K562 (cell line): ENCODE data around the gene CETN1. TPM values are rescaled to one million over a fixed set of nuclear protein-coding genes. Genes with fewer than 3 reads are reported as not detected.

Source experiments
- ASH1L ChIP-seq: fragments of 450-650 bp; IDR thresholded peaks from 2 replicates; pipeline ENCODE4 v1.6.1; 2018; ENCODE audit warnings: borderline replicate concordance, mild to moderate bottlenecking, low read depth; ENCODE audit not compliant: partially characterized antibody
- ATF4 ChIP-seq: fragments of 450-650 bp; formaldehyde crosslinking; IDR thresholded peaks from 2 replicates; pipeline ENCODE4 v1.4.0; 2022; ENCODE audit warnings: mild to moderate bottlenecking, moderate library complexity
- CTCF ChIP-seq, 3 experiments: IDR thresholded peaks in 2 of 3; conservative IDR thresholded peaks in 1 of 3; 2 replicates each; pipeline ENCODE4 v1.5.1; 2011 to 2012; ENCODE audit warnings: low read length in 3 of 3, mild to moderate bottlenecking in 3 of 3, control low read depth in 2 of 3, improper control_type of control experiment in 1 of 3, inconsistent platforms in 1 of 3, low read depth in 1 of 3, mixed read lengths in 1 of 3, moderate library complexity in 1 of 3; ENCODE audit not compliant: insufficient read depth in 2 of 3
- CTCFL ChIP-seq: IDR thresholded peaks from 2 replicates; pipeline ENCODE4 v1.6.1; 2011; ENCODE audit warnings: borderline replicate concordance, low read depth, mild to moderate bottlenecking, moderate library complexity, low read length; ENCODE audit not compliant: insufficient read depth, poor library complexity, severe bottlenecking
- DACH1 ChIP-seq: fragments of 450-650 bp; IDR thresholded peaks from 2 replicates; pipeline ENCODE4 v1.6.1; 2018; ENCODE audit not compliant: partially characterized antibody
- GABPA ChIP-seq: fragments of 200-800 bp; sonication (Bioruptor generic); conservative IDR thresholded peaks from 2 replicates; pipeline ENCODE4 v1.6.1; 2016; ENCODE audit warnings: low read depth, missing genetic modification characterization, missing compliant biosample characterization
- GABPB1 ChIP-seq: sonication (generic); formaldehyde crosslinking; IDR thresholded peaks from 2 replicates; pipeline ENCODE4 v1.8.0; 2022; ENCODE audit warnings: mild to moderate bottlenecking, missing genetic modification reagents
- KLF16 ChIP-seq: IDR thresholded peaks from 2 replicates; pipeline ENCODE4 v1.6.1; 2016; ENCODE audit warnings: antibody characterized with exemption
- MIER1 ChIP-seq: fragments of 450-650 bp; IDR thresholded peaks from 2 replicates; pipeline ENCODE4 v1.6.1; 2016; ENCODE audit warnings: antibody characterized with exemption, mild to moderate bottlenecking, low read depth
- MXD1 ChIP-seq: fragments of 250-450 bp; sonication (Bioruptor Pico); IDR thresholded peaks from 2 replicates; pipeline ENCODE4 v1.8.0; 2021; ENCODE audit warnings: borderline replicate concordance, mild to moderate bottlenecking, moderate library complexity; ENCODE audit not compliant: poor library complexity, severe bottlenecking
- NRF1 ChIP-seq, 2 experiments: fragments of 450-650 bp; IDR thresholded peaks in 1 of 2; conservative IDR thresholded peaks in 1 of 2; 2 replicates each; pipeline ENCODE4 v1.6.1; 2014; ENCODE audit warnings: mild to moderate bottlenecking in 2 of 2
- POLR2B ChIP-seq: fragments of 450-650 bp; IDR thresholded peaks from 2 replicates; pipeline ENCODE4 v1.6.1; 2018; ENCODE audit warnings: low read depth; ENCODE audit not compliant: partially characterized antibody
- POLR2G ChIP-seq: fragments of 200-400 bp; formaldehyde crosslinking; IDR thresholded peaks from 2 replicates; pipeline ENCODE4 v1.6.1; 2017; ENCODE audit warnings: low read depth, mild to moderate bottlenecking, antibody characterized with exemption, low read length, moderate library complexity
- PYGO2 ChIP-seq: fragments of 450-650 bp; IDR thresholded peaks from 2 replicates; pipeline ENCODE4 v1.6.1; 2016; ENCODE audit warnings: mild to moderate bottlenecking, missing genetic modification characterization, moderate library complexity, missing compliant biosample characterization
- SNIP1 ChIP-seq: fragments of 450-650 bp; IDR thresholded peaks from 2 replicates; pipeline ENCODE4 v1.7.1; 2017; ENCODE audit warnings: low read depth, mild to moderate bottlenecking
- THAP12 ChIP-seq: fragments of 250-450 bp; sonication (Bioruptor Pico); IDR thresholded peaks from 2 replicates; pipeline ENCODE4 v1.9.0; 2021; ENCODE audit warnings: mild to moderate bottlenecking, inconsistent platforms
- USF1 ChIP-seq: sonication (generic); formaldehyde crosslinking; IDR thresholded peaks from 2 replicates; pipeline ENCODE4 v1.9.0; 2022; ENCODE audit warnings: mild to moderate bottlenecking, missing genetic modification reagents
- XRCC5 ChIP-seq: fragments of 200-400 bp; formaldehyde crosslinking; IDR thresholded peaks from 2 replicates; pipeline ENCODE4 v1.6.1; 2017; ENCODE audit warnings: low read depth, mild to moderate bottlenecking, low read length
- ZNF124 ChIP-seq: sonication (generic); formaldehyde crosslinking; IDR thresholded peaks from 2 replicates; pipeline ENCODE4 v1.8.1; 2022; ENCODE audit warnings: missing genetic modification reagents
- ZNF324 ChIP-seq: fragments of 250-450 bp; sonication (Bioruptor Pico); IDR thresholded peaks from 2 replicates; pipeline ENCODE4 v1.4.0; 2020; ENCODE audit warnings: mild to moderate bottlenecking
- polyA plus RNA-seq, 8 experiments: library from polyadenylated mRNA; depleted of rRNA in 4 of 8; stranded (reverse) in 5 of 8; unstranded in 3 of 8; fragments of >200 nt; fragmentation: Nextera tagmentation in 2 of 8; fragmentation: Illumina TruSeq in 1 of 8; extraction: Ambion mirVana in 2 of 8; extraction: Trizol in 1 of 8; gene quantifications; 2 replicates each; pipeline versions ENCODE4 v1.2.1 to v1.2.3, GENCODE V29; 2011 to 2014; ENCODE audit warnings: inconsistent platforms in 1 of 8, missing spikeins in 1 of 8
- total RNA-seq, 7 experiments: library from RNA; depleted of rRNA in 6 of 7; stranded (reverse); fragments of >200 nt in 6 of 7; fragmentation: Illumina TruSeq in 2 of 7; extraction: Trizol in 2 of 7; gene quantifications; 2 replicates each; pipeline versions ENCODE4 v1.2.1 to v1.2.3, GENCODE V29; 2011 to 2021; ENCODE audit warnings: low replicate concordance in 1 of 7

Gene CETN1
- total and polyA plus RNA-seq, 9 of the 15 experiments (the other 6 are each of a cell fraction or from before 2014, with no cell fraction given) = 0.07 to 0.34 (median 0.19) TPM; not detected in 3

GRCh38 chr18:580154-580553, at the start of gene CETN1 (continued):
- TF ChIP-seq CTCFL = peak; percentile 90
- TF ChIP-seq ATF4 (CRISPR knock-in tag) = no peak
- no peak for TF ChIP-seq THAP12 (CRISPR knock-in tag)
- TF ChIP-seq USF1 (CRISPR knock-in tag) = no peak
- TF ChIP-seq XRCC5 = 0 out of 2 replicates have a peak, but pooled peaks have one; percentile 38
- no peak for TF ChIP-seq ZNF124 (CRISPR knock-in tag)
- peak; percentile 24; the same call in 1 of the 2 replicates for TF ChIP-seq GABPA
- TF ChIP-seq POLR2G = peak; percentile 48
- TF ChIP-seq ASH1L = no peak
- no peak for TF ChIP-seq MIER1
- no peak for TF ChIP-seq ZNF324 (CRISPR knock-in tag)
- TF ChIP-seq GABPB1 = peak; percentile 45; the same call in 1 of the 2 replicates
- no peak for TF ChIP-seq SNIP1
- peak; percentile 14 to 28; a peak in 1 of 4 replicates for TF ChIP-seq NRF1 (conservative IDR thresholded peaks at IDR 0.05 in 1 of 2, IDR thresholded peaks at IDR 0.05 in 1 of 2)
- no peak for TF ChIP-seq DACH1
- no peak for TF ChIP-seq MXD1 (CRISPR knock-in tag)
- TF ChIP-seq CTCF (IDR thresholded peaks at IDR 0.05 in 2 of 3, conservative IDR thresholded peaks at IDR 0.05 in 1 of 3; ENCODE audit: insufficient read depth in 2 of 3, low read depth in 1 of 3, low read length in 3 of 3) = peak; percentile 43 to 74 (median 61)
- TF ChIP-seq POLR2B = no peak
- no peak for TF ChIP-seq PYGO2
- no peak for TF ChIP-seq KLF16
